IMR-90 (cell line): ENCODE results near the gene PTPRN2. TPM values are rescaled to one million over a fixed set of nuclear protein-coding genes. Genes with fewer than 3 reads are reported as not detected.

Source experiments
- ATAC-seq: fragments of 200-7000 bp; cut with Tn5 transposase; 2 replicates; pipeline ENCODE4 v1.9.1; 2020; ENCODE audit warnings: low read depth, mild to moderate bottlenecking, moderate library complexity
- BruUV-seq: library from RNA; stranded (reverse); fragments of 400-500 nt; replicated peaks from 2 replicates; lab custom pipeline; 2021; lab: Mats Ljungman, UMichigan
- CTCF ChIA-PET: fragments of 300-600 bp; formaldehyde crosslinking; extraction: SDS; loops from one replicate; lab custom pipeline; 2021; ENCODE audit warnings: antibody characterized with exemption; lab: Yijun Ruan, JAX
- POLR2A ChIA-PET: fragments of 300-600 bp; sonication (Branson Sonifier 250); formaldehyde crosslinking; loops from one replicate; lab custom pipeline; 2022; ENCODE audit warnings: antibody characterized with exemption; ENCODE audit not compliant: unreplicated experiment; lab: Charles Lee
- DNase-seq: peaks from one replicate; pipeline ENCODE4 v3.0.0; 2013
- H2AFZ ChIP-seq: replicated peaks from 2 replicates; pipeline ENCODE3; 2013; ENCODE audit warnings: low read length, mild to moderate bottlenecking; ENCODE audit not compliant: poor library complexity
- H2AK5ac ChIP-seq: 2 replicates; pipeline ENCODE4 v1.6.1; 2013; ENCODE audit warnings: low read depth, low read length, inconsistent platforms
- H2AK9ac ChIP-seq: replicated peaks from 2 replicates; pipeline ENCODE3; 2013; ENCODE audit warnings: mild to moderate bottlenecking, low read depth, low read length, moderate library complexity; ENCODE audit not compliant: poor library complexity
- H2BK120ac ChIP-seq: 2 replicates; pipeline ENCODE4 v1.6.1; 2013; ENCODE audit warnings: low read depth, low read length, inconsistent platforms
- H2BK15ac ChIP-seq: 3 replicates; pipeline ENCODE4 v1.6.1; 2013; ENCODE audit warnings: low read depth, low read length, inconsistent platforms
- H2BK20ac ChIP-seq: 2 replicates; pipeline ENCODE4 v1.6.1; 2013; ENCODE audit warnings: low read depth, mild to moderate bottlenecking, inconsistent platforms, low read length, moderate library complexity
- H2BK5ac ChIP-seq: 2 replicates; pipeline ENCODE4 v1.6.1; 2013; ENCODE audit warnings: mild to moderate bottlenecking, low read depth, low read length, inconsistent platforms; ENCODE audit not compliant: poor library complexity, severe bottlenecking
- H3K14ac ChIP-seq: replicated peaks from 2 replicates; pipeline ENCODE4 v1.6.1; 2013; ENCODE audit warnings: low read depth, low read length, inconsistent platforms
- H3K18ac ChIP-seq: 2 replicates; pipeline ENCODE4 v1.6.1; 2013; ENCODE audit warnings: low read depth, low read length, control low read depth
- H3K23ac ChIP-seq: 2 replicates; pipeline ENCODE4 v1.6.1; 2013; ENCODE audit warnings: low read depth, low read length, inconsistent platforms
- H3K27ac ChIP-seq: 2 replicates; pipeline ENCODE4 v1.5.1; 2013; ENCODE audit warnings: mild to moderate bottlenecking, control low read depth, low read length; ENCODE audit not compliant: insufficient read depth
- H3K27me3 ChIP-seq: 2 replicates; pipeline ENCODE4 v1.6.1; 2013; ENCODE audit warnings: low read length; ENCODE audit not compliant: control insufficient read depth, insufficient read depth
- H3K36me3 ChIP-seq: 2 replicates; pipeline ENCODE4 v1.6.1; 2013; ENCODE audit warnings: low read length, mixed read lengths; ENCODE audit not compliant: control insufficient read depth, insufficient read depth
- H3K4ac ChIP-seq: 2 replicates; pipeline ENCODE4 v1.6.1; 2013; ENCODE audit warnings: low read depth, low read length, inconsistent platforms
- H3K4me1 ChIP-seq: 2 replicates; pipeline ENCODE4 v1.6.1; 2013; ENCODE audit warnings: low read length, mixed read lengths; ENCODE audit not compliant: control insufficient read depth, insufficient read depth
- H3K4me2 ChIP-seq: 2 replicates; pipeline ENCODE4 v1.6.1; 2013; ENCODE audit warnings: low read depth, mild to moderate bottlenecking, control low read depth, low read length, moderate library complexity
- H3K4me3 ChIP-seq: 2 replicates; pipeline ENCODE4 v1.5.1; 2013; ENCODE audit warnings: low read depth, mild to moderate bottlenecking, control low read depth, low read length, moderate library complexity; ENCODE audit not compliant: insufficient read depth
- H3K56ac ChIP-seq: 2 replicates; pipeline ENCODE4 v1.6.1; 2013; ENCODE audit warnings: low read length, inconsistent platforms; ENCODE audit not compliant: insufficient read depth; ENCODE audit errors: extremely low read depth
- H3K79me1 ChIP-seq, 2 experiments: 2 replicates each; pipeline ENCODE4 v1.6.1; 2013; ENCODE audit warnings: low read length in 2 of 2, inconsistent platforms in 1 of 2, low read depth in 1 of 2
- H3K9ac ChIP-seq: 2 replicates; pipeline ENCODE4 v1.6.1; 2013; ENCODE audit warnings: low read depth, low read length, control low read depth
- H3K9me1 ChIP-seq: 2 replicates; pipeline ENCODE4 v1.6.1; 2013; ENCODE audit warnings: low read length, inconsistent platforms; ENCODE audit not compliant: insufficient read depth
- H3K9me3 ChIP-seq: 2 replicates; pipeline ENCODE4 v1.6.1; 2013; ENCODE audit warnings: low read length; ENCODE audit not compliant: control insufficient read depth, insufficient read depth
- H4K20me1 ChIP-seq: 2 replicates; pipeline ENCODE4 v1.6.1; 2013; ENCODE audit warnings: low read length, inconsistent platforms; ENCODE audit not compliant: insufficient read depth
- H4K5ac ChIP-seq: 2 replicates; pipeline ENCODE4 v1.6.1; 2013; ENCODE audit warnings: mild to moderate bottlenecking, low read depth, low read length, control low read depth
- H4K8ac ChIP-seq, 2 experiments: 2 replicates each; pipeline ENCODE4 v1.6.1; 2013; ENCODE audit warnings: low read depth in 2 of 2, low read length in 2 of 2, control low read depth in 1 of 2, inconsistent platforms in 1 of 2
- H4K91ac ChIP-seq: 2 replicates; pipeline ENCODE4 v1.6.1; 2013; ENCODE audit warnings: low read depth, low read length, inconsistent platforms; ENCODE audit not compliant: insufficient read depth
- CHD1 ChIP-seq: IDR thresholded peaks from 2 replicates; pipeline ENCODE4 v1.6.1; 2012; ENCODE audit warnings: low read depth, low read length, improper control_type of control experiment
- CTCF ChIP-seq: conservative IDR thresholded peaks from 2 replicates; pipeline ENCODE4 v1.5.1; 2012; ENCODE audit warnings: mild to moderate bottlenecking, low read depth, low read length, improper control_type of control experiment
- FOS ChIP-seq: fragments of 150-350 bp; IDR thresholded peaks from 2 replicates; pipeline ENCODE4 v1.6.1; 2016; ENCODE audit warnings: low read depth, low read length
- POLR2A ChIP-seq: IDR thresholded peaks from 2 replicates; pipeline ENCODE4 v1.6.1; 2012; ENCODE audit warnings: mild to moderate bottlenecking, low read depth, low read length
- RCOR1 ChIP-seq: IDR thresholded peaks from 2 replicates; pipeline ENCODE4 v1.6.1; 2012; ENCODE audit warnings: mild to moderate bottlenecking, low read length, improper control_type of control experiment; ENCODE audit not compliant: insufficient replicate concordance
- SMC3 ChIP-seq: fragments of 150-350 bp; IDR thresholded peaks from 2 replicates; pipeline ENCODE4 v1.6.1; 2016; ENCODE audit warnings: low read depth, mild to moderate bottlenecking, antibody characterized with exemption, low read length, moderate library complexity
- WGBS, 2 experiments: methylation state at CpG; one replicate each; pipeline versions ENCODE4 v1.1.5 to v1.1.7; 2013; ENCODE audit warnings: missing lambda C conversion rate in 2 of 2; ENCODE audit not compliant: insufficient read length in 1 of 2; ENCODE audit errors: extremely low coverage in 2 of 2; 5-methylcytosine and 5-hydroxymethylcytosine counted together
- dilution Hi-C: fragments of 300-500 bp; cut with HindIII; formaldehyde crosslinking; loops from one replicate; pipeline ENCODE4 v1.14.3; 2018; ENCODE audit warnings: low sequenced_read_pairs; ENCODE audit not compliant: unreplicated experiment
- in situ Hi-C: fragments of 300-500 bp; cut with MboI; formaldehyde crosslinking; loops from 3 replicates; pipeline ENCODE4 v1.14.3; 2019; ENCODE audit warnings: low sequenced_read_pairs, inconsistent platforms, mixed read lengths
- intact Hi-C: fragments of 100-400 bp; cut with micrococcal nuclease; formaldehyde crosslinking; loops from 2 replicates; pipeline ENCODE4 v1.10.0; 2022
- polyA plus RNA-seq, 3 experiments: library from polyadenylated mRNA; depleted of rRNA; stranded (reverse); fragments of >200 nt; gene quantifications; 2 replicates each; pipeline ENCODE4 v1.2.3, GENCODE V29; 2012; ENCODE audit warnings: low replicate concordance in 1 of 3
- total RNA-seq: library from RNA; depleted of rRNA; stranded (reverse); fragments of >200 nt; gene quantifications from 2 replicates; pipeline ENCODE4 v1.2.3, GENCODE V29; 2012

The PTPRN2 gene
- total and polyA plus RNA-seq, 2 of the 4 experiments (the other 2 are of a cell fraction), result 0.03 TPM; not detected in 1

- Histone ChIP-seq H3K23ac (no peak overlapping the region), H2BK20ac (no peak overlapping the region), H3K4me1 (no peaks in the 10 kb centered on the region), H2AK5ac (no peak overlapping the region), H2AFZ (no peak overlapping the region), H3K4me3 (no peak overlapping the region), H3K27ac (no peak overlapping the region), H3K9ac (no peak overlapping the region), H4K5ac (no peak overlapping the region), H3K4ac (no peak overlapping the region), H2BK5ac (no peak overlapping the region), H3K14ac (no peak overlapping the region), H3K36me3 (no peaks in the 10 kb centered on the region), H2AK9ac (no peak overlapping the region), H3K18ac (no peak overlapping the region), H3K79me1 (no peaks in the 10 kb centered on the region), H3K4me2 (no peak overlapping the region), H3K27me3 (no peaks in the 10 kb centered on the region), H4K20me1 (no peaks in the 10 kb centered on the region), H2BK15ac (no peak overlapping the region), H2BK120ac (no peak overlapping the region), H3K9me3 (peaks cover 48% of the 10 kb centered on the region), H3K56ac (no peak overlapping the region), H4K8ac (no peak overlapping the region), H3K9me1 (no peaks in the 10 kb centered on the region), H4K91ac (no peak overlapping the region)
- ChIA-PET POLR2A (no interaction called here), CTCF (no interaction called here)
- ATAC-seq (no peak), DNase-seq (no peak)
- no CpG with 5 or more reads among the region's 8 CpGs for WGBS, 2 experiments
- in situ Hi-C loops (loop anchor here (5.0 kb wide), 1 partner anchor 57 kb away; no protein-coding TSS in a partner anchor), dilution Hi-C loops (no loop called here), intact Hi-C loops (no loop called here)
- TF ChIP-seq SMC3 (no peak), CHD1 (no peak), FOS (no peak), CTCF (no peak), POLR2A (no peak), RCOR1 (no peak)
- BruUV-seq, result no TSS peak
Observed at GRCh38 chr7:158364451-158364850, 223.2 kb downstream of the PTPRN2 start.
